CD4-positive, alpha-beta T cell treated with Interleukin-4 for 1 hour (primary cell): Measurements from ENCODE around the gene DGKG.

ENCODE experiments used
- DNase-seq, 2 donors: peaks; one replicate each; pipeline ENCODE4 v3.0.0-alpha.2; 2020 to 2022

The DGKG gene

DNA sequence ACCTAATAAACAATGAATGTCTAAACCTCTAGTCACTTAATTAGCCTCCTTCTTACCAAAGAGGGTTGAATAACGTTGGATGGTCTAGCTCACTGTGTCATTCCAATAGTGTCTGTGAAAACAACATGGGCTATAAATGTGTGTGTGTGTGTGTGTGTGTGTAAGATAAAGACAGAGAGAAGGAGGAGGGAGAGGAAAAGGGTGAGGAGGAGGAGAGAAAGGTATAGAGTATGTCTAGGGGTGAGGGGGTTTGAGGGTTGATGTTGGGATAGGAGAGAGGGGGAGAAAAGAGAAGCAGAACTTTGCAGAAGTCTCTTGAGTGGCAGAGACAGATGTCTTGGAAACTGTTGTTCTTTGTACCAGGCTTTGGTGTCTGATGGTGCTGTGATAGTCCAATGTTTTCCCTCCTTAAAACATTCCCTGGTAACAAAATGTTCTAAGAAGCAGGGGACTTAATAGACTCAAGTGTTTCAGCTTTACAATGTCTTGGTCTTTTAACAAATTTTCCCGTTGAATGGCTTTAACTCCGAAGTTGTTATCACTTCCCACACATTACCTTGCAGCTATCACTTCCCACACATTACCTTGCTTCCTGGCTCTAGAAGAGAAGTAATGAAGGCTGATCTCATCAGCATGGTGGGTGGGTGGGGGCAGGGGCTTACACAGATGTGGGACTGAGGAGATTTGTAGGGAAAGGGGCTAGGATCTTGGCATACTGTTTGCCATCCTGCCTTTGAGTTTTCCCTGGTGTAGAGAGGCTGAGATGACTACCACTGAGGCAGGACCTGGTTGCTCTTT, 195.3 kb downstream of the DGKG start:
- DNase-seq, result no peak

- DNase-seq, result no peak
Observed at GRCh38 chr3:186166036-186166435, 196.0 kb downstream of the DGKG start.

GRCh38 chr3:186165331-186165730, 196.7 kb downstream of the DGKG start:
- DNase-seq, result no peak

GRCh38 chr3:186164696-186165095, 197.3 kb downstream of the DGKG start:
- DNase-seq, result no peak

- DNase-seq, result peak in 1 of 2 donors; percentile 7
Observed at GRCh38 chr3:186162221-186162620, 199.8 kb downstream of the DGKG start.

- no peak for DNase-seq
Observed at GRCh38 chr3:186160691-186161243, 201.3 kb downstream of the DGKG start.

- DNase-seq, result no peak
Observed at GRCh38 chr3:186154641-186155040, 207.4 kb downstream of the DGKG start.

DNA sequence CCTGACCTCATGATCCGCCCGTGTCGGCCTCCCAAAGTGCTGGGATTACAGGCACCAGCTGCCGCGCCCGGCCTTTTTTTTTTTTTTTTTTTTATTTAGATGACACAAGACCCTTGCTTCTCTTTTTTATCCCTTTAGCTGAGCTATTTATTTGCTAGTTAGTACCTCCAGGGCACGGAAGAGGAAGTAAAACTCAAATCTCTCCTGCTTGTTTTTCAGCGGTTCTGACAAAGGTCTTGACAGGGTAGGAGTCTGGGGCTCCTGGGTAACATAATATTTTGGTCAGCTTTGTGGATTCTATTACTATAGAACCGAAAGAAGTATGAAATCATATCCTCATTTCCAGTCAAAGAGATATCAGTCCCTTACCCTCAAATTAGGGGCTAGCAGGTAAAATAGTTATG, 209.1 kb downstream of the DGKG start:
- peak; percentile 37 to 44 for DNase-seq

- no peak for DNase-seq
Observed at GRCh38 chr3:186152361-186152798, 209.7 kb downstream of the DGKG start.

DNA sequence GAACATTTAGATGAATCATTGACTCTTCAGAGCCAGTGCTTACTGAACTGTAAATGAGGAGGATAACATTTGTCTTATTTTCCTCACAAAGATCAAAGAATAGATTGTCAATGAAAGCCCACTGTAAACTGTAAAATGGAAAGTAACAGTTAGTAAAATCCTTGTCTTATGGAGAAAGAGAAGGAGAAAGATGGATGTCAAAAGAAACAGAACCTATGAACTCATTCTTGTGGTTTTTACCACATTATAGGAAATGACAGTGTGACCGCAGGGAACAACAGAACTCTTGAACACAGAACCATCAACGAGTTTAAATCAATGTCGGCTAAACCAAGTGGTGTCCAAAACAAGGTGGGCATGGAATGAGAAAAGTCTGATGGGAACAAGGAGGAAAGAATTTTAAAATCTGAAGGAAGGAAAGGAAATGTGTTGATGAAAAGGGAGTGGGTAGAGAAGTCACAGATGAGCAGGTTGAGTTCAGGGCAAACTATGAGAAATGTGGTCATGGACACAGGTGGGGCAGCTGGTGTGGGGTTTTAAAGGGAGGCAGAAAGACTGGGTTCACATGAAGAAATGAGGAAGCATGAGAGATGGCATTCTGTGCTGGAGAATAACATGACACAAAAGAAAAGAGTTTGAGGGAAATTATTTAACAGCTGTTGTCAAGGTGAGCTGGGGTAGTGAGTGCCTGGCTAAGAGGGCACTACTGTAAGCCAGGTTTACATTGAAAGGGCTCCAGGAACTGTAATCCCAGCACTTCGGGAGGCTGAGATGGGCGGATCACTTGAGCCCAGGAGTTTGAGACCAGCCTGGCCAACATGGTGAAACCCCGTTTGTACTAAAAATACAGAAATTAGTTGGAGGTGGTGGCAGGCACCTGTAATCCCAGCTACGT, 210.7 kb downstream of the DGKG start:
- DNase-seq, result peak in 1 of 2 donors; percentile 21

DNA sequence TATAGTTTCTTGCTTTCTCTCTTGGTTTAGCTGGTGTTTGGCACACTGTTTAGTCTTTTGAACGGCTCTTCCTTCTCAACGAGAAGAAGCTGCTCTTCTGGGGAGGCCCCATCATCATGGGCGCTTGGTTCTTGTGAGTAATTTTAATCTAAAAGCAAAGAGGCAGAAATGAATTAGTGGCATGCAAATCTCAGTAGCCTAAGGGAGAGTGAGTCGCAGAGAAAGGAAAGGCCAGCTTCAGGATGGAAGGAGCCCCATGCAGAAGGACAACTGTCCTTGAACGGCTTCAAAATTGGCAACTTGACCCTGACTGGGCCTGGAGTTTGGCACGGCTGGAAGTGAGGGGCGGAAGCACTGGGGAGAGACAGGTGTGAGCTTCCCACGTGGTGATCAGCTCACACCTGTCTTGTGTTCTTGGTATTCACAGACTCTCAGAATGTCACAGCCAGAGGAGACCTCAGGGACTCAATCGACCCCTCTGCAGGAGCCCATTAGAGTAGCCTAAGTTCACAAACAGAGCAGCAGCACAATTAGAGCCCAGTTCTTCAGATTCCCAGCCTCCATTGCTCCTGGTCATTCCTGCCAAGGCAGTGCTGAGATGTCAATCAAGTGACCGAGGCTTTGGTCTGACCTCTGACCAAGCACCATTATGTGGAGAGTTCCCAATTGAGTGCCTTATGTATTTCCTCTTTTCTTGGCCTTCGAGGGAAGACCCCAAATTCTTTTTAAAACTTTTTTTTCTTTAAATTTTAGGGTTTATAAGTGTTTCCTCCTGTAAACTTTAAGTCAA, 211.8 kb downstream of the DGKG start:
- no peak for DNase-seq

GRCh38 chr3:186149319-186149960, 212.6 kb downstream of the DGKG start:
- no peak for DNase-seq

DNA sequence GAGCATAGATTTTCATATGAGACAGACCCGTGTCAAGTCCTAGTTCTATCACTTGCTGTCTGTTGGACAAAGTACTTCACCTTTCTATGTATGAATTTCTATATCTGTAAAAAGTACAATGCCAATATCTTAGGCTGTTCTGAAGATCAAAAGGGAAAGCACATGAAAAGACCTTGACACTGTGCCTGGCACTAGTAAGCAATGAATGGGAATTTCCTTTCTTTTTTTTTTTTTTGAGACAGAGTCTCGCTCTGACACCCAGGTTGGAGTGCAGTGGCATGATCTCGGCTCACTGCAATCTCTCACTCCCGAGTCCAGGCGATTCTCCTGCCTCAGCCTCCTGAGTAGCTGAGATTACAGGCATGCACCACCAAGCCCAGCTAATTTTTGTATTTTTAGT, 217.8 kb downstream of the DGKG start:
- DNase-seq, result no peak

DNA sequence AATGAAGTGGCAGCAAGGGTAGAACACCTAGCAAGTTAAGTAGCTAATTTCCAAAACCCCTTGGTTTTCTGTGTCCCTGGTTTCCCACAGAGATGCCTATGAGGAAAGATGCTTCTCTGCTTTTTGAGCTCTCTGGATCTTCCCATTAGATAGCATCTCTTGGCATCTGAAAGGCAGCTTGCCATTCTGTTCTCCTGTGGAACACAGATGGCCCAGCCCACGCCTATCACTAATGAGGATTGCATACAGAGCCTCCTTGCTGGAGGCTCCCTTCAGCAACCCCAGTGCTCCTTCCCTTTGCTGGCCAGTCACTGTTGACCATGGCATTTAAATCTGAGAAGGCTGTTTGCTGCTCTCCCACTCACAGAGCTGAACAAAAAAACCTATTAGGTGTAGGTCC, 218.8 kb downstream of the DGKG start:
- no peak for DNase-seq

- DNase-seq, result no peak
Observed at GRCh38 chr3:186142393-186142932, 219.6 kb downstream of the DGKG start.

DNA sequence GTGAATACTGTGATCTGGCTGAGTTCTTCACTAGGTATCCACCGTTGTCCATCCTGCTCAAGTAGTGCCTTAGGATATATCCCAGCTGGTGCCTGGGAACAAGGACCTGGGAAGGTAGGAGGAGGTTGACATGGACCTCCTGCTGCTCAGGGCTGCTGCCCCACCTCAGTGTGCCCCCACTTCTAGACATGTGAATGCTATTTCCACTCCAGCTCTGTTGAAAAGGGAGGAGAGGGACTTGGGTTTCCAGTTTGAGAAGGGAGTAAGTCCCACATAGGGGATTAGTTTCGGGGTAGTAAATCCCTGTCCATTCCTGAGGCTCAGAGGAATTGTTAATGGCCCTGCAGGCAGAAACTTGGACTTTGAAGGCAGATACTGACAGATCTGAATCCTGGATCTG, 220.2 kb downstream of the DGKG start:
- no peak for DNase-seq

DNA sequence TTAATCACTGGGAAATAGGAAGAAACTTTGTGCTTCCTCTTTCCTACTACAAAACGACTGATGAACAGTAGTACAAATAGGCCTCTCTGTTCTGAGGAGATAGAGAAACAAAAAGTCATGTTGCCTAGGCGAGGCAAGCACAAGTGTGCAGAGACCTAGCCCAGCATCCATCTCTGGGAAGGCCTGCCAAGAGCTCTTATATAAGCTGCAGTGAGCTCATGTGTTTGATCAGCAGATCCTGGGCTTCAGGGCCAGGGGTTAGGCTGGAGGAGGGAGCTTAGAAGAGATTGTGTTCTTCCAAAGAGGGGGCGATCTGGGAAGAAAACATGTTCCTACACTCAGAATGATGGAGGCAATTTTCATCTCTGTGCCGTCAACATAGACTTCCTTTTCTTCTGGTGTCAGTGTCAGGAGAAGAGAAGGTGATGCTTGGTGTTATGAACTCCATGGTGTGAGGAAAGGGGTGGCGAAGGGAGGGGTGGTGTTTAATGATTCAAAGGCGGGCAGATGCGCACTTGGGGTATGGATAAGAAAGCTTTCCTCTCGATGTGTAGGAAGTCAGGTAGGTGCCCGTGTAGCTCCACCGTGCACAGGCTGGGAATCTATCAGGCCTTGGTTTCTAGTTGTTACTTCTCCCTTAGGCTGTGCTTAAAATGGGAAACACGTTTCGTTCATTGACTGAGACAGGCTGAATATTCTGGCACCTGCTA, 223.6 kb downstream of the DGKG start:
- no peak for DNase-seq

DNA sequence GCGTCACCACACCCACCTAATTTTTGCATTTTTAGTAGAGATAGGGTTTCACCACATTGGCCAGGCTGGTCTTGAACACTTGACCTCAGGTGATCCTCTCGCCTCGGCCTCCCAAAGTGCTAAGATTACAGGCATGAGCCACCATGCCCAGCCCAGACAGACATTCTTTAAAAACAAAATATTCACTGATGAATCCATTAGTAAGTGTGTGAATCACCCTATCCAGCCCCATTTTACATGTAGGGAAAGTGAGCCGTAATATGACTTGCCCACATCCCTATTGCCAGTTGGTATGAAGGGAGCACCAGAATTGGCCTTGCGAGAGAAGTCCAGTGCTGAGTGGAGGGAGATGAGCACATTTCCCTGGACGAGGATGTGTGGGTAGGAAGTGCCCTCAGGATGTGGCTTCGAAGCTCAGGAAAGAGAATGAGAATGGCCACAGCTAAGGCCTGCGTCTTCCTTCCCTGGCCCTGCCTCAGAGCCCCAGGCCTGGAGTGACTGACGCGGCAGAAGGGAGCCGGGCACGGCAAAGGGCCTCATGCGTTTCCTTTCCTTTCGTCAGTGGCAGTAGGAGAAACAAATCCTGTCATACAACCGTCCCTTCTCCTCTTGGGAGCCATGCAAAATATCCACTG, 224.9 kb downstream of the DGKG start:
- DNase-seq, result no peak

- DNase-seq, result no peak
Observed at GRCh38 chr3:186133980-186134379, 228.1 kb downstream of the DGKG start.

DNA sequence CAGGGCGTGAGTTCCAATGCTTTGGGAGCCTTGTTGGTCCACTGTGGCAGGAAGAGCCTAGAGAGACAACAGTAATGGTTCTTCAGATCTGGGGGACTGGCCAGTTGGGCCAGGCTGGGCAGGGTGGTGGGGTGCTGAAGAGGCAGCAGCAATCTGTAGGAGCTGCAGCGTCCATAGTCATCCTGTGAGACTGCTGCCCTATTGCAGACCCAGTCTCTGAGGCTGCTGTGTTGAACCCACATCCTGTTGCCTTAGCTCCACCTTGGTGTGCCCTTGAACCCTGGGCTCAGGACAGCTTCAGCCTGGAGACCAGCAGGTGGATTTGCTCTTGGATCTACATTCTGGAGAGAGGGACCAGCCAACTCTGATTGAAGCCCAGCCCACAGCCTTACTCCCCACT, 229.5 kb downstream of the DGKG start:
- no peak for DNase-seq

- DNase-seq, result no peak
Observed at GRCh38 chr3:186129206-186129605, 232.8 kb downstream of the DGKG start.
